HCT116 (cell line): ENCODE measurements around the gene CCDC85B. TPM values are rescaled to one million over a fixed set of nuclear protein-coding genes. Genes with fewer than 3 reads are reported as not detected.
A peak's percentile ranks its signal among the peaks of the same experiment; 100 is the strongest.

ENCODE experiments used
- ATAC-seq: fragments of 200-7000 bp; cut with Tn5 transposase; 2 replicates; pipeline ENCODE4 v1.9.1; 2020; ENCODE audit warnings: mild to moderate bottlenecking, moderate library complexity
- BruUV-seq: library from RNA; stranded (reverse); fragments of 400-500 nt; replicated peaks from 2 replicates; lab custom pipeline; 2021; lab: Mats Ljungman, UMichigan
- CTCF ChIA-PET: fragments of 300-600 bp; sonication (Branson Sonifier 250); formaldehyde crosslinking; loops from one replicate; lab custom pipeline; 2021; ENCODE audit warnings: antibody characterized with exemption; lab: Charles Lee
- POLR2A ChIA-PET: fragments of 300-600, 350-600 bp; sonication (Branson Sonifier 250); formaldehyde crosslinking; loops from one replicate; lab custom pipeline; 2021; ENCODE audit warnings: antibody characterized with exemption; lab: Charles Lee
- RAD21 ChIA-PET, 2 experiments: fragments of 300-600 bp; sonication (Branson Sonifier 250); formaldehyde crosslinking; loops; one replicate each; lab custom pipeline; 2023; ENCODE audit warnings: low total read pairs in 2 of 2; ENCODE audit not compliant: uncharacterized antibody in 2 of 2, unreplicated experiment in 2 of 2, low non-redundant PET in 1 of 2; lab: Charles Lee
- DNase-seq: peaks from one replicate; pipeline ENCODE4 v3.0.0-alpha.2; 2010; ENCODE audit warnings: low read depth, low spot score
- H2AFZ ChIP-seq: fragments of 200-600 bp; shearing (Covaris generic), sonication (generic); 2 replicates; pipeline ENCODE4 v1.6.1; 2017; ENCODE audit warnings: low read depth, mixed run types, mixed read lengths, antibody characterized with exemption, low read length; ENCODE audit not compliant: poor library complexity, severe bottlenecking
- H3K27ac ChIP-seq: 2 replicates; pipeline ENCODE4 v1.5.1; 2012; ENCODE audit warnings: low read depth, low read length
- H3K27me3 ChIP-seq: fragments of 200-600 bp; sonication (generic); 2 replicates; pipeline ENCODE4 v1.6.1; 2016; ENCODE audit warnings: mixed run types, low read length, mixed read lengths; ENCODE audit not compliant: insufficient read depth
- H3K36me3 ChIP-seq, 2 experiments: fragments of 200-500 bp in 1 of 2; fragments of 200-600 bp in 1 of 2; sonication (Bioruptor generic) in 1 of 2; sonication (generic) in 1 of 2; 2 replicates each; pipeline versions ENCODE4 v1.5.1 to v1.6.1; 2014 to 2016; ENCODE audit warnings: low read length in 2 of 2, inconsistent platforms in 1 of 2, mixed read lengths in 1 of 2, mixed run types in 1 of 2; ENCODE audit not compliant: insufficient read depth in 2 of 2, control insufficient read depth in 1 of 2
- H3K4me1 ChIP-seq, 2 experiments: fragments of 200-600 bp in 1 of 2; sonication (generic) in 1 of 2; 2 replicates each; pipeline versions ENCODE4 v1.5.1 to v1.6.1; 2012 to 2017; ENCODE audit warnings: low read length in 2 of 2, inconsistent platforms in 1 of 2, mild to moderate bottlenecking in 1 of 2, mixed read lengths in 1 of 2, mixed run types in 1 of 2, moderate library complexity in 1 of 2; ENCODE audit not compliant: insufficient read depth in 2 of 2, control insufficient read depth in 1 of 2
- H3K4me2 ChIP-seq: fragments of 200-600 bp; sonication (generic); 2 replicates; pipeline ENCODE4 v1.6.1; 2017; ENCODE audit warnings: mixed run types, low read length, mixed read lengths
- H3K4me3 ChIP-seq, 2 experiments: fragments of 200-600 bp in 1 of 2; sonication (generic) in 1 of 2; replicated peaks in 1 of 2; 2 replicates each; pipeline ENCODE4 v1.5.1; 2011 to 2016; ENCODE audit warnings: low read length in 2 of 2, control low read depth in 1 of 2, low read depth in 1 of 2, mild to moderate bottlenecking in 1 of 2, mixed read lengths in 1 of 2, mixed run types in 1 of 2
- H3K79me2 ChIP-seq: fragments of 200-600 bp; sonication (generic); 2 replicates; pipeline ENCODE4 v1.6.1; 2017; ENCODE audit warnings: mild to moderate bottlenecking, mixed run types, low read length, moderate library complexity, mixed read lengths; ENCODE audit not compliant: insufficient read depth
- H3K9ac ChIP-seq: fragments of 200-600 bp; sonication (generic); 2 replicates; pipeline ENCODE4 v1.6.1; 2016; ENCODE audit warnings: low read length, mixed read lengths
- H3K9me2 ChIP-seq: fragments of 200-600 bp; sonication (generic), shearing (Covaris generic); 2 replicates; pipeline ENCODE4 v1.6.1; 2017; ENCODE audit warnings: mixed run types, mild to moderate bottlenecking, moderate library complexity; ENCODE audit not compliant: insufficient read depth
- H3K9me3 ChIP-seq, 2 experiments: fragments of 200-500 bp in 1 of 2; fragments of 200-600 bp in 1 of 2; sonication (Bioruptor generic) in 1 of 2; sonication (generic) in 1 of 2; 2 replicates each; pipeline ENCODE4 v1.6.1; 2014 to 2017; ENCODE audit warnings: low read length in 2 of 2, mixed read lengths in 2 of 2, inconsistent platforms in 1 of 2, low read depth in 1 of 2, mild to moderate bottlenecking in 1 of 2, mixed run types in 1 of 2, moderate library complexity in 1 of 2; ENCODE audit not compliant: control insufficient read depth in 1 of 2, insufficient read depth in 1 of 2
- H4K20me1 ChIP-seq: fragments of 200-600 bp; sonication (generic), shearing (Covaris generic); 2 replicates; pipeline ENCODE4 v1.6.1; 2017; ENCODE audit warnings: mixed run types, mild to moderate bottlenecking, moderate library complexity; ENCODE audit not compliant: insufficient read depth
- CEBPB ChIP-seq: IDR thresholded peaks from 2 replicates; pipeline ENCODE4 v1.6.1; 2012; ENCODE audit warnings: low read depth
- EZH2phosphoT487 ChIP-seq: fragments of 200-600 bp; IDR thresholded peaks from 2 replicates; pipeline ENCODE4 v1.6.1; 2018; ENCODE audit warnings: antibody characterized with exemption, borderline replicate concordance
- POLR2A ChIP-seq: IDR thresholded peaks from 2 replicates; pipeline ENCODE4 v1.7.0; 2011; ENCODE audit warnings: borderline replicate concordance; ENCODE audit not compliant: insufficient read depth, insufficient read length; ENCODE audit errors: extremely low read depth
- POLR2AphosphoS5 ChIP-seq: IDR thresholded peaks from 2 replicates; pipeline ENCODE4 v1.6.1; 2011; ENCODE audit warnings: mild to moderate bottlenecking, low read depth, low read length, moderate library complexity
- RAD21 ChIP-seq: IDR thresholded peaks from 2 replicates; pipeline ENCODE4 v1.6.1; 2012; ENCODE audit warnings: low read depth, mild to moderate bottlenecking
- TCF7L2 ChIP-seq: IDR thresholded peaks from 2 replicates; pipeline ENCODE4 v1.7.0; 2011; ENCODE audit warnings: borderline replicate concordance, inconsistent platforms; ENCODE audit not compliant: insufficient read depth, insufficient read length; ENCODE audit errors: extremely low read depth
- intact Hi-C: fragments of 100-400 bp; cut with micrococcal nuclease; formaldehyde crosslinking; loops from 2 replicates; pipeline ENCODE4 v1.10.0; 2022
- total RNA-seq: library from RNA; stranded (reverse); gene quantifications from one replicate; pipeline ENCODE4 v1.2.1, GENCODE V29; 2021; ENCODE audit not compliant: unreplicated experiment
- TF ChIP-seq, protein P1 (sequence below): IDR thresholded peaks from 2 replicates; pipeline ENCODE4 v1.6.1; 2012
- TF ChIP-seq, protein P2 (sequence below), 3 experiments: fragments of 200-600 bp in 1 of 3; sonication (generic) in 1 of 3; IDR thresholded peaks in 2 of 3; conservative IDR thresholded peaks in 1 of 3; 2 replicates each; pipeline ENCODE4 v1.5.1; 2012 to 2017; ENCODE audit warnings: low read depth in 2 of 3, low read length in 2 of 3, antibody characterized with exemption in 1 of 3, borderline replicate concordance in 1 of 3, control low read depth in 1 of 3, mild to moderate bottlenecking in 1 of 3, mixed read lengths in 1 of 3, mixed run types in 1 of 3, moderate library complexity in 1 of 3; ENCODE audit not compliant: insufficient read depth in 1 of 3

Gene CCDC85B
- total RNA-seq, 1 experiment from 2014 or later = 84.3 TPM

DNA sequence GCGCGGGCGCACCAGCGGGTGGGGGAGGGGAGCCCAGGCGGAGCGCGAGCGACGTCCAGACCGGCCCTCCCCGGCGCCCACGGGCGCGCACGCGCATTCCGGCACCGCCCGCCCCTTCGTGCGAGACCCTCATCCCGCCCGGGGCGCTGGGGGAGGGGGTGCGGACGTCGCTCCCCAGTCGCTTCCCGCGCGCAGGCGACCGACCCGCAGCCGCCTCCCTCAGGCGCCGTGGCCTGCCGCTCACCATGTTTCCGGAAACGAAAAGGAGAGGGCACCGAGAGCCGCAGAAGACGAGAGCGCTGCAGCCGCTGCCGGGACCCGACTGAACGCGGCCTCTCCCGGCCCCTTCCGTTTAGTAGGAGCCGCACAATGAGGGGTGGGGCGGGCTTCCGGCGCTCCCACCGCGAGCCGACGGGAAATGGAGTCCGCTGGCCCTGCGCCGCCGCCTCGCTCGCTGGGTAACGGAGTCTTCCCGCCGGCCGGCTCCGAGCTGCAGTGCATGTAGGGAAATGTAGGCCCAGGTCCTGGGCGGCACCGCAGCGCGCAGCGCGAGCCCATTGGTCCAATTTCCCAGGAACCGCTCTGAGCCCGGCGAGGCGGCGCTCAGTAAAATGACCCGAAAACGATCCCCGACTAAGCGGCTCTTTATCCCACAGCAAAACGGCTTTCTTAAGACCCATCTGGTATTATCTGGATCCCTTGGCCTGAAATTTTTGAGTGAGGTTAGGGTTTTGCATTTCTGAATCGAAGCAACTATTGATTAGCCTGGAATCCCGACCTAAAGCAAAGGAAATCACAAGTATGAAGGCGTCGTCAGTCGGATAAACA lies 32.4 kb upstream of the CCDC85B start, which contains the start of gene CFL1:
Gene CFL1 (minus strand): TSS at position 328 of the 828 bp plus-strand sequence. CDS start 81 bp downstream, at position 247.
- ATAC-seq (peak; percentile 62), DNase-seq (peak; percentile 92)
- ChIA-PET CTCF (interaction anchor here (0.6 to 4.3 kb wide), 3 partner anchors 27 to 78 kb away, joined by 4 to 82 read pairs (median 16); partner anchors contain the start of genes AP5B1, CCDC85B and FIBP), RAD21 (no interaction called here), POLR2A (interaction anchor here (0.6 to 5.3 kb wide), 15 partner anchors 10 to 530 kb away, joined by 3 to 84 read pairs (median 4); partner anchors contain the start of genes CCDC85B, FIBP, KAT5 and PCNX3)
- Histone ChIP-seq H2AFZ (peak within 1 kb of the TSS; percentile 50), H3K4me2 (peak within 1 kb of the TSS; percentile 77), H3K79me2 (peaks cover 62% of the 10 kb centered on the region), H3K9me3 (no peaks in the 10 kb centered on the region), H3K27me3 (no peaks in the 10 kb centered on the region), H3K27ac (peak within 1 kb of the TSS; percentile 97), H3K9me2 (no peaks in the 10 kb centered on the region), H3K4me1 (peaks cover 23 to 44% of the 10 kb centered on the region in 2 experiments), H4K20me1 (peaks cover 15% of the 10 kb centered on the region; the same call in 1 of the 2 replicates), H3K36me3 (peaks cover 27 to 43% of the 10 kb centered on the region in 2 experiments), H3K4me3 (peak within 1 kb of the TSS; percentile 85 to 100), H3K9ac (peak within 1 kb of the TSS; percentile 99)
- intact Hi-C loops = loop anchor here (1.0 kb wide), 1 partner anchor 146 kb away; the partner anchor contains the start of gene KAT5
- no peak for TF ChIP-seq EZH2phosphoT487
- TF ChIP-seq TCF7L2 = peak; percentile 62
- TF ChIP-seq CEBPB = no peak
- no peak for TF ChIP-seq RAD21
- TF ChIP-seq, protein P1, sequence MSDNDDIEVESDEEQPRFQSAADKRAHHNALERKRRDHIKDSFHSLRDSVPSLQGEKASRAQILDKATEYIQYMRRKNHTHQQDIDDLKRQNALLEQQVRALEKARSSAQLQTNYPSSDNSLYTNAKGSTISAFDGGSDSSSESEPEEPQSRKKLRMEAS = no peak
- TF ChIP-seq POLR2A = peak; percentile 96
- TF ChIP-seq POLR2AphosphoS5 = peak; percentile 99
- TF ChIP-seq, protein P2, sequence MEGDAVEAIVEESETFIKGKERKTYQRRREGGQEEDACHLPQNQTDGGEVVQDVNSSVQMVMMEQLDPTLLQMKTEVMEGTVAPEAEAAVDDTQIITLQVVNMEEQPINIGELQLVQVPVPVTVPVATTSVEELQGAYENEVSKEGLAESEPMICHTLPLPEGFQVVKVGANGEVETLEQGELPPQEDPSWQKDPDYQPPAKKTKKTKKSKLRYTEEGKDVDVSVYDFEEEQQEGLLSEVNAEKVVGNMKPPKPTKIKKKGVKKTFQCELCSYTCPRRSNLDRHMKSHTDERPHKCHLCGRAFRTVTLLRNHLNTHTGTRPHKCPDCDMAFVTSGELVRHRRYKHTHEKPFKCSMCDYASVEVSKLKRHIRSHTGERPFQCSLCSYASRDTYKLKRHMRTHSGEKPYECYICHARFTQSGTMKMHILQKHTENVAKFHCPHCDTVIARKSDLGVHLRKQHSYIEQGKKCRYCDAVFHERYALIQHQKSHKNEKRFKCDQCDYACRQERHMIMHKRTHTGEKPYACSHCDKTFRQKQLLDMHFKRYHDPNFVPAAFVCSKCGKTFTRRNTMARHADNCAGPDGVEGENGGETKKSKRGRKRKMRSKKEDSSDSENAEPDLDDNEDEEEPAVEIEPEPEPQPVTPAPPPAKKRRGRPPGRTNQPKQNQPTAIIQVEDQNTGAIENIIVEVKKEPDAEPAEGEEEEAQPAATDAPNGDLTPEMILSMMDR (IDR thresholded peaks at IDR 0.05 in 2 of 3, conservative IDR thresholded peaks at IDR 0.05 in 1 of 3; ENCODE audit: borderline replicate concordance in 1 of 3, insufficient read depth in 1 of 3, low read depth in 2 of 3, low read length in 2 of 3) = no peak
- BruUV-seq = no TSS peak
